Osteoblast (primary cell): ENCODE data around the gene MED25. TPM values are rescaled to one million over a fixed set of nuclear protein-coding genes. Genes with fewer than 3 reads are reported as not detected.

Source experiments
- DNase-seq: peaks from one replicate; pipeline ENCODE4 v3.0.0; 2011; ENCODE audit warnings: low spot score, mixed read lengths; ENCODE audit not compliant: insufficient read length; ENCODE audit errors: missing footprints
- H2AFZ ChIP-seq: 2 replicates; pipeline ENCODE4 v1.6.0; 2011; ENCODE audit warnings: mild to moderate bottlenecking, low read length
- H3K27ac ChIP-seq: 2 replicates; pipeline ENCODE4 v1.5.1; 2011; ENCODE audit warnings: mild to moderate bottlenecking, low read depth, low read length, moderate library complexity
- H3K27me3 ChIP-seq: 2 replicates; pipeline ENCODE4 v1.6.0; 2012; ENCODE audit warnings: mild to moderate bottlenecking, control low read depth, inconsistent platforms, low read length, moderate library complexity; ENCODE audit not compliant: insufficient read depth
- H3K36me3 ChIP-seq: 2 replicates; pipeline ENCODE4 v1.5.1; 2011; ENCODE audit warnings: mild to moderate bottlenecking, low read length, control low read depth, moderate library complexity; ENCODE audit not compliant: insufficient read depth
- H3K4me1 ChIP-seq: 2 replicates; pipeline ENCODE4 v1.5.1; 2011; ENCODE audit warnings: mild to moderate bottlenecking, low read length, control low read depth, moderate library complexity; ENCODE audit not compliant: insufficient read depth
- H3K4me2 ChIP-seq: 2 replicates; pipeline ENCODE4 v1.6.0; 2011; ENCODE audit warnings: mild to moderate bottlenecking, low read length; ENCODE audit not compliant: insufficient read depth
- H3K4me3 ChIP-seq: fragments of 200-600 bp; sonication (generic); 3 replicates; pipeline ENCODE4 v1.5.1; 2012; ENCODE audit warnings: mild to moderate bottlenecking, low read length, inconsistent platforms; ENCODE audit not compliant: insufficient read depth
- H3K79me2 ChIP-seq: 2 replicates; pipeline ENCODE4 v1.6.0; 2012; ENCODE audit warnings: mild to moderate bottlenecking, low read length, control low read depth, inconsistent platforms; ENCODE audit not compliant: insufficient read depth
- H3K9me3 ChIP-seq: 2 replicates; pipeline ENCODE4 v1.5.1; 2011; ENCODE audit warnings: low read depth, low read length, control low read depth
- H4K20me1 ChIP-seq: 2 replicates; pipeline ENCODE4 v1.6.0; 2012; ENCODE audit warnings: mild to moderate bottlenecking, low read length, control low read depth; ENCODE audit not compliant: insufficient read depth
- CTCF ChIP-seq: IDR thresholded peaks from 2 replicates; pipeline ENCODE4 v1.5.1; 2011; ENCODE audit warnings: mild to moderate bottlenecking, low read depth, low read length, moderate library complexity; ENCODE audit errors: extremely low read depth
- total RNA-seq: library from RNA; depleted of rRNA; stranded (reverse); fragments of >200 nt; gene quantifications from 2 replicates; pipeline ENCODE4 v1.2.3, GENCODE V29; 2012

The MED25 gene
- total RNA-seq, 1 donor: 19.5 TPM

DNA sequence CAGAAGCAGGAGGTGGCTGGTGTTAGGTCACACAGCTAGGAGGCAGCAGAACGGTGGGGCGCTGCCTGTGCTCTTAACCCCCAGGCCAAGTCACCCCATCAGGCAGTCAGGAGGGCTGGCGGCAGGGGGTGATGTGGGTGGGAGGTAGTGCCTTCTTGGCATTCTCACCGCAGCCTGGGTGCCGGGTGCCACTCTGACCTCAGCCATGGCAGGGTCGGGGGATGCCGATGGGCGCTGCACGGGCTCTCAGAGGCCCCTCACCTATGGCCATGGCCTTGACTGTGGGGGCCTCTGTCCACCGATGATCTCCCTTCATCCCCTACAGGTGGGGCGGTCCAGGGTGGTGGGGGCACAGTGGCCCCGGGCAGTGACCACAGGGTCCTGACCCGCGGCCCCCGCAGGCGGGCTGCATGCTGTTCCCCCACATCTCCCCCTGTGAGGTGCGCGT lies 38.5 kb downstream of the MED25 start:
- DNase-seq: no peak
- no peak overlapping the region for H3K4me2 ChIP-seq
- peaks cover 36% of the 10 kb centered on the region for H3K79me2 ChIP-seq
- H2AFZ ChIP-seq: no peak overlapping the region
- peaks cover 46% of the 10 kb centered on the region for H3K36me3 ChIP-seq
- no peak overlapping the region for H3K4me3 ChIP-seq
- H3K27ac ChIP-seq: no peak overlapping the region
- H3K27me3 ChIP-seq: no peaks in the 10 kb centered on the region
- no peak for TF ChIP-seq CTCF
- peaks cover 34% of the 10 kb centered on the region for H3K4me1 ChIP-seq
- H4K20me1 ChIP-seq: peaks cover 40% of the 10 kb centered on the region
- no peaks in the 10 kb centered on the region for H3K9me3 ChIP-seq

- Histone ChIP-seq H3K36me3 (peaks cover 46% of the 10 kb centered on the region), H3K4me3 (no peak overlapping the region), H2AFZ (no peak overlapping the region), H3K9me3 (no peaks in the 10 kb centered on the region), H3K4me2 (no peak overlapping the region), H4K20me1 (peaks cover 35% of the 10 kb centered on the region), H3K79me2 (peaks cover 29% of the 10 kb centered on the region), H3K27me3 (no peaks in the 10 kb centered on the region), H3K4me1 (peaks cover 30% of the 10 kb centered on the region), H3K27ac (no peak overlapping the region)
- DNase-seq: no peak
- no peak for TF ChIP-seq CTCF
Observed at GRCh38 chr19:49857061-49857837, 39.2 kb downstream of the MED25 start.

DNA sequence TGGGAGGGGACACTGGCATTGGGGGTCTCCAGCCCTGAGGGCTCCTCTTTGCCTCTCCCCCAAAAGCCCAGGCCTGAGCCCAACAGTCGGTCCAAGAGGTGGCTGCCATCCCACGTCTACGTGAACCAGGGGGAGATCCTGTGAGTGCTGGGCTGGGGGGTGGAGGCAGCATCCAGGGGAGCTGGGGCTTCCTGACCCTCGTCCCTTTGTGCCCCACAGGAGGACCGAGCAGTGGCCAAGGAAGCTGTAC lies 39.7 kb downstream of the MED25 start:
- H2AFZ ChIP-seq: no peak overlapping the region
- no peak overlapping the region for H3K27ac ChIP-seq
- no peaks in the 10 kb centered on the region for H3K27me3 ChIP-seq
- H3K36me3 ChIP-seq: peaks cover 50% of the 10 kb centered on the region
- peaks cover 30% of the 10 kb centered on the region for H4K20me1 ChIP-seq
- H3K79me2 ChIP-seq: peaks cover 24% of the 10 kb centered on the region
- TF ChIP-seq CTCF: no peak
- no peak overlapping the region for H3K4me3 ChIP-seq
- H3K4me2 ChIP-seq: no peak overlapping the region
- peaks cover 25% of the 10 kb centered on the region for H3K4me1 ChIP-seq
- no peaks in the 10 kb centered on the region for H3K9me3 ChIP-seq
- no peak for DNase-seq

- H3K27ac ChIP-seq: peak overlapping the region; percentile 52
- no peaks in the 10 kb centered on the region for H3K9me3 ChIP-seq
- no peak for TF ChIP-seq CTCF
Observed at GRCh38 chr19:49858088-49858985, 40.2 kb downstream of the MED25 start.

More at GRCh38 chr19:49858088-49858985, 40.2 kb downstream of the MED25 start:
- Histone ChIP-seq H3K4me2 (no peak overlapping the region), H4K20me1 (peaks cover 29% of the 10 kb centered on the region), H3K4me3 (no peak overlapping the region), H3K79me2 (peaks cover 26% of the 10 kb centered on the region), H3K4me1 (peaks cover 19% of the 10 kb centered on the region), H3K27me3 (no peaks in the 10 kb centered on the region), H2AFZ (no peak overlapping the region), H3K36me3 (peaks cover 54% of the 10 kb centered on the region)
- peak; percentile 94 for DNase-seq
